Epithelial cell of prostate (primary cell): ENCODE data around the gene SCIMP.
"Not testable (repeated sequence)": the region's sequence is repeated elsewhere in the genome, so short reads cannot be mapped to it uniquely, and the experiment has no call there.

ENCODE experiments used
- DNase-seq: peaks from one replicate; pipeline ENCODE4 v3.0.0-alpha.2; 2011; ENCODE audit warnings: low read depth, low spot score
- H3K27ac ChIP-seq: fragments of 450-650 bp; 2 replicates; pipeline ENCODE4 v1.5.1; 2017; ENCODE audit warnings: mild to moderate bottlenecking

Gene SCIMP

GRCh38 chr17:5239769-5240168, 5.1 kb upstream of the SCIMP start:
- H3K27ac ChIP-seq, DNase-seq: not testable (repeated sequence)

GRCh38 chr17:5238333-5238732, 3.7 kb upstream of the SCIMP start:
- no peak overlapping the region for H3K27ac ChIP-seq
- DNase-seq = no peak

DNA sequence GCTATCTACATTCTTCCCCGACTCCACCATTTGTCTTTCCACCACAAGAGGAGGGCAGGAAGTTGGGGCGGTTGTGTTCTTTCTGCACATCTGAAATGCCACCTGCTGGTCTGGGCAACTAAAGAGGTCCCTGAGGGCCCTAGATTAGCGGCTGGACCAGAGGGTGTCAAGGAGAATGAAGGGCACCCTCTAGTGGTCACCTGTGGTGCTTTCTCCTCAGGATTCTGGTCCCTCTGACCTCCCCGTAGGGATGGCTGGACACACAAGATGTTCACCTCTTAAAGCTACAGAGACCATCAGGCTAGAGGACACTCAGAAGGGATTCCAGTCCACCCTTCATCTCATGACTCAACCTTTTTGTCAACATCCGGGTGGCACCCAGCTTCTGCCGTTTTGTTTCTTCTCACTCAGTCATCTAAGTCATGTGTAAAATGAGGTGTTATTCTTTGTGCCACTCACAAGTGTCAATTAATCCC, 2.9 kb upstream of the SCIMP start:
- H3K27ac ChIP-seq = no peak overlapping the region
- DNase-seq = no peak

GRCh38 chr17:5236938-5237540, 2.4 kb upstream of the SCIMP start:
- no peak for DNase-seq
- no peak overlapping the region for H3K27ac ChIP-seq

GRCh38 chr17:5233492-5233891, 1.2 kb downstream of the SCIMP start:
- not testable (repeated sequence) for H3K27ac ChIP-seq, DNase-seq

DNA sequence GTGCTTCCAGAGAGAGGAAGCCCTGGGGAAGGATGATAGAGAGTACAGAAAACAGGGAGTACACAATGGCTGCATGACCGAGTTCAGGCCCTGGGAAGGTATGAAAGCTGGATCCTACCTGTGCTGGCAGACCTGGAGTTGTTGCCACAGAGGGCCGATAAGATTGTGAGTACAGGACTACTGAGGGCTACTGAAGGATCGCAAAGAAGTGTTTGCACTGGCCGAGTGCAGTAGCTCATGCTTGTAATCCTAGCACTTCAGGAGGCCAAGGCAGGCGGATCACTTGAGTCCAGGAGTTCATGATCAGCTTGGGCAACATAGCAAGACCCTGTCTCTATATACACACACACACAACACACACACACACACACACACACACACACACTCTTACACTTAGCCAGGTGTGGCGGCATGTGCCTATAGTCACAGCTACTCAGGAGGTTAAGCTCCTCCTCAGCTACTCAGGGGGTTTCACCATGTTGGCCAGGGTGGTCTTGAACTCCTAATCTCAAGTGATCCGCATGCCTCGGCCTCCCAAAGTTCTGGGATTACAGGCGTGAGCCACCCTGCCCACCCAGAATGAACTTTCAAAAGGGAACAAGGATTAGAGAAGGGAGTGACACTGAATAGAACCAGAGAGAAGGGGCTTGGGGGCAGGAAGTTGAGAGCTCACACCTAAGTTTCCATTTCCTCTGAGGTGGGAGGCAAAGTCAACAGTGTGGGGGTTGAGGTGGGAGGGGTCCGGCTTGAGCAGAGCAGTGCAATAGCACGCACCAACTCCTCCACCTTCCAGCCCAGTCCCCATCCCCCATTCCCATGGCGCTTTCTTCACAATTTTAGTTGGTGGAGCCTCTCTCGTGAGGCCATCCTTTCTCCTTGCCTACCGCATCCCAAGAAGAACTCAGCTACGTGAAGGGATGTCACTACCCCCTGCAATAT, 7.5 kb downstream of the SCIMP start:
- no peak for DNase-seq
- H3K27ac ChIP-seq = no peak overlapping the region

DNA sequence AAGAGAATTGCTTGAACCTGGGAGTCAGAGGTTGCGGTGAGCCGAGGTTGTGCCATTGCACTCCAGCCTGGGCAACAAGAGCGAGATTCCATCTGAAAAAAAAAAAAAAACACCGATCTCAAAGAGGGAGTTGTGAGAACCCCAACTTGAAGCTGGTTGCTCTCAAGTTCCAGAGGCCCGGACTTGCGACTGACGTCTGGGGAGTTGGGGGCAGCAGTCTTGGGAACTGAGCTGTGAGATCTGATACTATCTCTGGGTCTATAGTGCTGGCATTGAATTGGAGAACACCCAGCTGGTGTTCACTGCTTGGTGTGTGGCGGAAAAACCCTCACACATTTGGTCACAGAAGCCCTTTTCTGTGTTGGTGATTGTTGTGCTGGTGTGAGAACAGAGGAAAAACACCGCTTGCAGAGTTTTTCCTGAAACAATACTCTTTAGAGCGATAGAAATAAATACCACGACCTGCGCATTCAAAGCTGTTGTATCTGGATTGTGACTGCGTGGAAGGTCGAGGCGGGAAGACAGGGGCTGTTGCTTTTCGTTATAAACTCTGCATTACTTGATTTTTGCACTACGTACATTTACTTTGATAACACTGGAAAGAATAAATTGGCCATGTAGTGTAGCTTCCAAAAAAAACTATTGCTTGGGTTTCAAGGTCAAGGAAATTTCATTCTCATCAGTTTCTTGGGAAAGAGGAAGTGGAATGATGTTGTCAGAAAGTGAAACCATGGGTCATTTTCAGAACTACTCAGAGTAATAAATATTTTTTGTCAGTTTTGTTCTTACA, 8.8 kb downstream of the SCIMP start:
- no peak for DNase-seq
- H3K27ac ChIP-seq = no peak overlapping the region

- not testable (repeated sequence) for H3K27ac ChIP-seq, DNase-seq
These were observed 12.7 kb downstream of the SCIMP start for GRCh38 chr17:5221912-5222311.

DNA sequence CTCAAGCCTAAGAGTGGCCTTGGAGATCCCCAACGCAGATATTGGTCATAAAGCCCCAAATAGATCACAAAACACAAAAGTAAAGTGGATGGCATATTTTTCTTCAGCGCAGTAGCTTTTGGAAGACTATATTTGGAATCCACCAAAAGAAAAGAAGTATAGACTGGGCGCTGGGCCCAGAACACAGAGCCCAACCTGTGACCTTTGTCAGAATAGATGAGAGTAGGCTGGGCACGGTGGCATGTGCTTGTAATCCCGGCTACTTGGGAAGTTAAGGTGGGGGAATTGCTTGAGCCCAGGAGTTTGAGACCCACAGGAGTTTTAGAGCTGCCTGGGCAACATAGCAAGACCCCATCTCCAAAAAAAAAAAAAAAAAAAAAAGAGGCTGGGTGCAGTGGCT, 14.6 kb downstream of the SCIMP start:
- no peak overlapping the region for H3K27ac ChIP-seq
- DNase-seq = no peak

DNA sequence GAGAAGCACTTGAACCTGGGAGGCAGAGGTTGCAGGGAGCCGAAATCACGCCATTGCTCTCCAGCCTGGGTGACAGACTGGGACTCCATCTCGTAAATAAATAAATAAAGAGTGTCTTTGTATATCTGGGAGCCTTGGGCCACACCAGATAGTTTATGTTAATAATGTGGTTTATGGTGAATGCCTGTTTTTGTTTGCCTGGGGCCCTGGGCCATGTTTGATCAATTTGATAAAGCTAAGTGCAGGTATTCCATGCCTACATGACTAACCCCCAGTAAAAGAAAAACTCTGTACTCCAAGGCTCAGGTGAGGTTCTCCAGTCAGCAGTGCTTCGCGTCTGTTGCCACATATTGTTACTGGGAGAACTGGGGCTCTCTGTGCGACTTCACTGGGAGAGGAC, 15.1 kb downstream of the SCIMP start:
- no peak overlapping the region for H3K27ac ChIP-seq
- DNase-seq = no peak

DNA sequence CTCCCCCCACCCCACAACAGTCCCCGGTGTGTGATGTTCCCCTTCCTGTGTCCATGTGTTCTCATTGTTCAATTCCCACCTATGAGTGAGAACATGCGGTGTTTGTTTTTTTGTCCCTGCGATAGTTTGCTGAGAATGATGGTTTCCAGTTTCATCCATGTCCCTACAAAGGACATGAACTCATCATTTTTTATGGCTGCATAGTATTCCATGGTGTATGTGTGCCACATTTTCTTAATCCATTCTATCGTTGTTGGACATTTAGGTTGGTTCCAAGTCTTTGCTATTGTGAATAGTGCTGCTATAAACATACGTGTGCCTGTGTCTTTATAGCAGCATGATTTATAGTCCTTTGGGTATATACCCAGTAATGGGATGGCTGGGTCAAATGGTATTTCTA, 17.1 kb downstream of the SCIMP start:
- DNase-seq, H3K27ac ChIP-seq: not testable (repeated sequence)

GRCh38 chr17:5211458-5211857, 23.2 kb downstream of the SCIMP start:
- H3K27ac ChIP-seq = no peak overlapping the region
- no peak for DNase-seq

- no peak overlapping the region for H3K27ac ChIP-seq
- DNase-seq = no peak
These were observed 23.9 kb downstream of the SCIMP start for GRCh38 chr17:5210614-5211252.

DNA sequence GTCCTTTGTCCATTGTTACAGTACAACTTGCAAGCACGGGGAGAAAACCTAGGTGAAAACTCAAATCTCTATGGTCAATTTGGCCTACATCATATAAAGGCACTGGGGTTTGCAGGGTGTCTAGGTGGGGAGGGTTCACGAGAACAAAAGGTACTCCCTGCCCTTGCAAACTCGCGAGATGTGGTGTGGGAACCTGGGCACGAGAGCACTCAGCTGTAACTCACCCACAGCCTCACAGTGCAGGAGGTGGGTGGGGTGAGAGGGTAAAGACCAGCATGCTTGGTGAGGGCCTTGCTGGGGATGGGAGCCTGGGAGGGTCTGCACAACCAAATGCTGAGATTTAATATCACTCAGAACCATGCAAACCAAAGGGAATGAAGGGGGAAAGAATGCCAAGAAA, 24.6 kb downstream of the SCIMP start:
- H3K27ac ChIP-seq = no peak overlapping the region
- DNase-seq = no peak

DNA sequence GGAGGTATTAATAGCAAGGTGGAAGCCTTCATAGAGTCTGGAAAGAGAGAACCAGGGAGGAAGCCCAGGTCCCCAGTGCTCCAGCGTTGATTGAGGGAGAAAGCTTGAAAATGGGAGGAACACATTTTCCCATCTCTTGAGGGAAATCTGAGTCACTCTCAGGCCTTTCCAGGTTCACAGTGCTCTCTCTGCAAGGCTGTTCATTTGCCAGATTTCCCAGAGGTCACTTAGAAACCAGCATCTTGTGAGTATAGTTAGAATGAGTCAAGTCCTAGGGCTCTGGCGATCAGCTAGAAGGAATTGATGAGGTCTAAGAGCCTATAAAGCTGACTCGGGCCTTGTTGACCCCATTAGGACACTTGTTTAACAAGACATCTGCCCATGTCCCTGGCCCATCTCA, 25.3 kb downstream of the SCIMP start:
- H3K27ac ChIP-seq = no peak overlapping the region
- no peak for DNase-seq

- H3K27ac ChIP-seq = no peak overlapping the region
- DNase-seq = no peak
These were observed 30.8 kb downstream of the SCIMP start for GRCh38 chr17:5203908-5204294.

DNA sequence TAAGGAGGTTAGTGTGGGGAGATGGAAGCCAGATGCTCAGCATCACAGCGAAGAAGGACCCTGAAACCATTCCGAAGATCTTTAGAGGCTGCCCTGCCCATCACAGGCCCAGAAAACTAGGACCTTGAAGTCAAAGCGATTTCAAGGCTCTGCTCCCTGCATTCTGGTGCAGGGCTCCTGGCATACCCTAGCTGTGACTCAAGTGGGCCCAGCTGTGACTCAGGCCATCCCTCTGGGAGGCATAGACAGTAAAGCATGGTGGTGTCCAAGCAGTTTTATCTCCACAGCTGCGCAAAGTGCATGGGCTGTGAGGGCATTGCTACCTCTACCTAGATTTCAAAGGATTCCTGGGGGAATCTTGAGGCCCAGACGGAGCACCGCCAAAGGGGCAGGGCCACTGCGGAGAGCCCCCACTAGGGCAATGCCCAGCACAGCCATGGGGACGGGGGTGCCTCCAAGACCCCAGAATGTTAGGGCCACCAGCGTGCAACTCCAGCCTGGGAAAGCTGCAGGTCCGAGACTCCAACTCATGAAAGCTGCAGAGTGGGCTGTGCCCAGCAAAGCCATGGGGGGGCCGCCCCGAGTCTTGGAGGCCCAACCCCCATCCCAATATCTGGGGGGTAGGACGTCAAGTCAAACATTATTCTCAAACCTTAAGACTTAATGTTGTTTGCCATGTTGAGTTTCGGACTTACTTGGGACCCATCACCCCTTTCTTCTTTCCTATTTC, 31.3 kb downstream of the SCIMP start:
- H3K27ac ChIP-seq = no peak overlapping the region
- DNase-seq = no peak

DNA sequence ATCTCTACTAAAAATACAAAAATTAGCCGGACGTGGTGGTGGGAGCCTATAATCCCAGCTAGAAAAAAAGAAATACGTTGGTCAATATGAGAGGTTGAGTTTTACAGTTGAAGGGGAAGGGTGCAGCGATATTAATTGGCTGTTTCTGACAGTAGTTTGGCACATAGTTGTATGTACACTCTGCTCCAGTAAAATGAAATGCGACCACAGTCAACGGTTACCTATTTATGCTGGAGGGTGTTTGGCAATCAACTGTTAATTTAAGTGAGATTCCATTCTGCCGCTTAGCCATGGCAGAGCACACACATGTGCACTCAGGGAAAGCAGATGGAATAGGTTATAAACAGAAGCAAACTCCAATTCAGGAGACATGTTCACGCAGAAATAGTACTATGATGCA, 33.6 kb downstream of the SCIMP start:
- no peak for DNase-seq
- H3K27ac ChIP-seq = no peak overlapping the region

DNA sequence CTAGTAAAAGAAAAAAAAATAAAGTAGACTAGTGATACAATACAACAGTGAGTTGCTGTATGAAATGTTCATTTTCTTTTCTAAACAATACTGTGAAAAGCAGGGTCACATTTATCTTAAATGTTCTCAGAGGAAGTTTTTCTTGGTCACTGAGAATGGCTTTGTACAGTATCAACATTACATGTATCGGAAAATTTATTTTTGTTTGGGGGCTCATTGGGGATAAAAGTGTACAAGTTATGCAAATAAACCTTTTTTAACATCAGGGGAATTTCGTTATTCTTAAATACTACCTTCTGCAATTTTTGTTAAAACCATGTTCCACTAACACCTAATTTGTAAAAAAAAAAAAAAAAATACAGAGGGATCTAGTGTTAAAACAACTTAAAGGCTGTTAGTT, 34.3 kb downstream of the SCIMP start:
- H3K27ac ChIP-seq = no peak overlapping the region
- DNase-seq = no peak

DNA sequence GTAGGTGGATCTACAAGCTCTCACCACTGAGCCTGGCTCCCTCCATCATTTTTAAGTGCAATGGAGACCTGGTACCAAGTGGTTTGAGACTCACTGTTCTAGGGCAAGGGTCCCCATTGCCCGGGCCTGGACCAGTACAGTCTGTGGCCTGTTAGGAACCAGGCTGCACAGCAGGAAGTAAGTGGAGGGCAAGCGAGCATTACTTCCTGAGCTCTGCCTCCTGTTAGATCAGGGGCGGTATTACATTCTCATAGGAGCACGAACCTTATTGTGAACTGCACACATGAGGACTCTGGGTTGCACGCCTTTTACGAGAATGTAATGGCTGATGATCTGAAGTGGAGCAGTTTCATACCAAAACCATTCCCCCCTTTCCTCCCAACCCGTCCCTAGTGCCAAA, 36.2 kb downstream of the SCIMP start:
- no peak for DNase-seq
- H3K27ac ChIP-seq = no peak overlapping the region
